ENCODE results near the gene CPNE6.

DNA sequence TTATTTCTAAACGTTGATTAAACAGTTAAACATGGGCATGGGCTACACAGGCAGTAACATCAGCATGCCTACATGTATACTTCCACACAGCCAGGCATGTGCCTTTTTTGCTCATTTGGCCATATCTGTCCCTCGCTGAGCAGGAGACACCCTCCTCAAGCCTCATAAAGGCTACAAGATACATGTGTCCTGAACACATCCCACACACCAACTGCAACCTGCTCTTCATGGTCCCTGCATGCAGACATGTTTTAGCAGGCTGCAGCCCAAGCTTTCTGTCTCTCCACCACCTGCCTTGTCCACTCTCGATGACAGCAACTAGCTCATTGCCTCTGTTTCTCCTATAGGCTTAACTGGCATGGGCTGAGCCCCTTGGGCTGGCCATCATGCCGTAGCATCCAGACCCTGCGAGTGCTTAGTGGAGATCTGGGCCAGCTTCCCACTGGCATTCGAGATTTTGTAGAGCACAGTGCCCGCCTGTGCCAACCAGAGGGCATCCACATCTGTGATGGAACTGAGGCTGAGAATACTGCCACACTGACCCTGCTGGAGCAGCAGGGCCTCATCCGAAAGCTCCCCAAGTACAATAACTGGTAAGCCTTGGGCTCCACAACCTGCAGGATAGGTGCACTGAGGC, 25.3 kb downstream of the CPNE6 start:
- TF ChIP-seq CTCF (conservative IDR thresholded peaks at IDR 0.05; ENCODE audit: low read depth, low read length), result no peak
- TF ChIP-seq EZH2phosphoT487 (IDR thresholded peaks at IDR 0.05; ENCODE audit: borderline replicate concordance, low read length), result no peak
- no peak for TF ChIP-seq EZH2 (IDR thresholded peaks at IDR 0.05; ENCODE audit: low read length, unreplicated experiment)

Measured in PC-3 (cell line).